Transverse colon (tissue), 4 donors: ENCODE data around the gene KCNH1. TPM values are rescaled to one million over a fixed set of nuclear protein-coding genes. Genes with fewer than 3 reads are reported as not detected.

Experiments
- DNase-seq: peaks from one replicate; pipeline ENCODE4 v3.0.0-alpha.2; 2019
- H3K27ac ChIP-seq, 4 donors: fragments of 200-600 bp; sonication (generic); 2 replicates each; pipeline ENCODE4 v1.5.1; 2016 to 2018; ENCODE audit warnings: inconsistent platforms in 4 of 4
- H3K27me3 ChIP-seq: fragments of 200-600 bp; sonication (generic); 2 replicates; pipeline ENCODE4 v1.5.1; 2017; ENCODE audit warnings: inconsistent platforms
- H3K36me3 ChIP-seq, 4 donors: fragments of 200-600 bp; sonication (generic); 2 replicates each; pipeline ENCODE4 v1.5.1; 2017 to 2019; ENCODE audit warnings: inconsistent platforms in 4 of 4
- H3K4me1 ChIP-seq, 4 donors: fragments of 200-600 bp; sonication (generic); 2 replicates each; pipeline ENCODE4 v1.5.1; 2017 to 2020; ENCODE audit warnings: inconsistent platforms in 4 of 4
- H3K4me3 ChIP-seq, 4 donors: fragments of 200-600 bp; sonication (generic); 1 replicate in 1 of 4; 2 replicates in 3 of 4; pipeline versions ENCODE4 v1.5.1 to v1.6.1; 2017 to 2019; ENCODE audit warnings: inconsistent platforms in 4 of 4
- H3K9me3 ChIP-seq, 2 donors: fragments of 200-600 bp; sonication (generic); 2 replicates each; pipeline ENCODE4 v1.5.1; 2017 to 2019; ENCODE audit warnings: inconsistent platforms in 2 of 2
- EP300 ChIP-seq: sonication (generic); formaldehyde crosslinking; IDR thresholded peaks from one replicate; pipeline ENCODE4 v1.6.1; 2017; ENCODE audit warnings: antibody characterized with exemption, low read depth
- POLR2A ChIP-seq: fragments of 450-650 bp; IDR thresholded peaks from one replicate; pipeline ENCODE4 v1.6.1; 2016; ENCODE audit warnings: antibody characterized with exemption, mild to moderate bottlenecking, moderate library complexity
- POLR2AphosphoS5 ChIP-seq, 3 donors: sonication (generic); formaldehyde crosslinking; IDR thresholded peaks; one replicate each; pipeline ENCODE4 v1.6.1; 2016; ENCODE audit warnings: antibody characterized with exemption in 3 of 3
- WGBS, 2 donors: methylation state at CpG; one replicate each; pipeline ENCODE4 v1.1.5; 2018; ENCODE audit warnings: low coverage in 1 of 2; 5-methylcytosine and 5-hydroxymethylcytosine counted together
- in situ Hi-C, 4 donors: fragments of 200-750 bp; cut with MboI; loops; one replicate each; pipeline versions ENCODE4 v1.15.0 to v1.15.1; 2017; ENCODE audit warnings: low sequenced_read_pairs in 3 of 4, low pct_ligation_motif_present in 1 of 4, low pct_unique_long_range_greater_than_20kb in 1 of 4
- intact Hi-C: fragments of 100-400 bp; cut with DNase I; formaldehyde crosslinking; loops from one replicate; pipeline ENCODE4 v1.15.1; 2023; ENCODE audit warnings: low total_unique reads
- total RNA-seq, 4 donors: library from RNA; depleted of rRNA; stranded (reverse); fragments of >200 nt; gene quantifications; one replicate each; pipeline ENCODE4 v1.1.0, GENCODE V29; 2016
- TF ChIP-seq, protein P1 (sequence below), 5 experiments: fragments of 200-600 bp in 3 of 5; fragments of 450-650 bp in 2 of 5; sonication (generic) in 3 of 5; IDR thresholded peaks; 1 replicate in 2 of 5; 2 replicates in 3 of 5; pipeline ENCODE4 v1.5.1; 2016 to 2017; ENCODE audit warnings: antibody characterized with exemption in 5 of 5, inconsistent platforms in 3 of 5, mild to moderate bottlenecking in 2 of 5, moderate library complexity in 1 of 5

The KCNH1 gene
- total RNA-seq, 4 donors from 2014 or later, result 0.55 to 9.4 (median 2.2) TPM

DNA sequence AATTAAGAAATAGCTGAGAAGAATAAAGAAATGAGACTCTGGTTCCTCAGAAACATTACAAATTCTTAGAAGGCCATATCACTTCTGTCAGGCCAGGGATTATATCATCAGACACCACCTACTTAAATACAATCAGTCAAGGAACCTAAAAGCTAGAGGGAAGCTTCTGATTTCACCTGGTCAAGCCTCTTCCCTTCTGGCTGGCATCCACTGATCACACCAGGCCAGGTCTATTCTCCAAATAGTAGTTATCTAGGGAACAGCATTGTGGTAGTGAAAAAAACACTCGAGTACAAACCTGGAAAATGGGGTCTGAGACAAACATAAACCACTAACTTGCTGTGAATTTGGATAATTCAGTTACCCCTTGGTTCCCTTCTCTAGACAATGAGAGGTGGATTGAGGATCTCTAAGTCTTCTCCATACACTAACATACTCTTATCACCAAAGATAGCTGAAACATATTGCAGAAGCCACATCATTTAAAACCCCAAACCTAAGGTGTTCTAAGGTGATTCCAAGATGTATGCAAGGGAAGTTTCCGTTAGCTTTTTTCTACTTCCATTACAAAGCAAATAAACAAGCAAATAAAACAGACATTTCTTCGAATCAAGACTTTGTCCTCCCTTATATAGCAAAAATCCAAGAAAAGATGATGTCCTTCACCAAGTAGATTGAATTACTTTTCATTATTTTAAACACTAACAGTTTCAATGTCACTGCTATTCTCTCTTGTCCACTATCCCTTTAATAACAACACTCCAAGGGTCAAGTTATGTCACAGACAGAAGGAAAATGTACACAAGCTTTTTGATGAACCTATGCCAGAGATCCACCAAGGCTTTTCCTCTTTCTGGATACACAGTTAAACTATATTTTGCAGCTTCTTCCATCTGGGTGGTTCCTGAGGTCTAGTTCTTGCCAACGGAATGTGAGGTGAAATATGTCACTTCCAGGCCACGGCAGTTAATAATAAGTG, 212.9 kb downstream of the KCNH1 start:
- Histone ChIP-seq H3K4me3 (no peak overlapping the region), H3K36me3 (no peaks in the 10 kb centered on the region), H3K27ac (no peak overlapping the region), H3K27me3 (no peaks in the 10 kb centered on the region), H3K9me3 (no peaks in the 10 kb centered on the region), H3K4me1 (no peaks in the 10 kb centered on the region)
- intact Hi-C loops, result no loop called here
- no peak for DNase-seq
- 52 to 64% methylated on average over 5 of the region's 5 CpGs for WGBS, 2 donors
- TF ChIP-seq POLR2AphosphoS5 (IDR thresholded peaks at IDR 0.05), result no peak
- TF ChIP-seq, protein P1, sequence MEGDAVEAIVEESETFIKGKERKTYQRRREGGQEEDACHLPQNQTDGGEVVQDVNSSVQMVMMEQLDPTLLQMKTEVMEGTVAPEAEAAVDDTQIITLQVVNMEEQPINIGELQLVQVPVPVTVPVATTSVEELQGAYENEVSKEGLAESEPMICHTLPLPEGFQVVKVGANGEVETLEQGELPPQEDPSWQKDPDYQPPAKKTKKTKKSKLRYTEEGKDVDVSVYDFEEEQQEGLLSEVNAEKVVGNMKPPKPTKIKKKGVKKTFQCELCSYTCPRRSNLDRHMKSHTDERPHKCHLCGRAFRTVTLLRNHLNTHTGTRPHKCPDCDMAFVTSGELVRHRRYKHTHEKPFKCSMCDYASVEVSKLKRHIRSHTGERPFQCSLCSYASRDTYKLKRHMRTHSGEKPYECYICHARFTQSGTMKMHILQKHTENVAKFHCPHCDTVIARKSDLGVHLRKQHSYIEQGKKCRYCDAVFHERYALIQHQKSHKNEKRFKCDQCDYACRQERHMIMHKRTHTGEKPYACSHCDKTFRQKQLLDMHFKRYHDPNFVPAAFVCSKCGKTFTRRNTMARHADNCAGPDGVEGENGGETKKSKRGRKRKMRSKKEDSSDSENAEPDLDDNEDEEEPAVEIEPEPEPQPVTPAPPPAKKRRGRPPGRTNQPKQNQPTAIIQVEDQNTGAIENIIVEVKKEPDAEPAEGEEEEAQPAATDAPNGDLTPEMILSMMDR (IDR thresholded peaks at IDR 0.05), result no peak
- in situ Hi-C loops, result no loop called here

DNA sequence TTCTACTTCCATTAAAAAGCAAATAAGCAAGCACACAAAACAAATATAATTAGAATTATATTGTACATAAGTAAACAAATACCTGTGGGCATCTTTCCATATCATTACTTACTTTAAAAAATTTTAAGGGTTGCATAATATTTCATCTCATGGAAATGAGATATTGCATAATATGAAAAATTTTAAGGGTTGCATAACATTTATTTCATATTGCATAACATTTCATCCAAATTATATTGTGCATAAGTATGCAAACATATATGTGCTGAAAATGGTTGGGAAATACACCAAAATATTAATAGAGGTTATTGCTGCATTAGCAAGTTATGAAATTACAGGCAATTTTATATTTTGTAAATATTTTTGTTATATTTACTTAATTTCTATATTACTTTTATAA, 213.7 kb downstream of the KCNH1 start:
- no peak for TF ChIP-seq POLR2AphosphoS5 (IDR thresholded peaks at IDR 0.05)
- TF ChIP-seq EP300, result no peak
- TF ChIP-seq, protein P1 (IDR thresholded peaks at IDR 0.05), result no peak
- TF ChIP-seq POLR2A, result no peak
- H3K27ac ChIP-seq, result no peak overlapping the region
- H3K9me3 ChIP-seq, result no peaks in the 10 kb centered on the region
- intact Hi-C loops (no loop called here), in situ Hi-C loops (no loop called here)
- no peaks in the 10 kb centered on the region for H3K27me3 ChIP-seq
- DNase-seq, result no peak
- no peaks in the 10 kb centered on the region for H3K4me1 ChIP-seq
- H3K4me3 ChIP-seq, result no peak overlapping the region
- no peaks in the 10 kb centered on the region for H3K36me3 ChIP-seq

DNA sequence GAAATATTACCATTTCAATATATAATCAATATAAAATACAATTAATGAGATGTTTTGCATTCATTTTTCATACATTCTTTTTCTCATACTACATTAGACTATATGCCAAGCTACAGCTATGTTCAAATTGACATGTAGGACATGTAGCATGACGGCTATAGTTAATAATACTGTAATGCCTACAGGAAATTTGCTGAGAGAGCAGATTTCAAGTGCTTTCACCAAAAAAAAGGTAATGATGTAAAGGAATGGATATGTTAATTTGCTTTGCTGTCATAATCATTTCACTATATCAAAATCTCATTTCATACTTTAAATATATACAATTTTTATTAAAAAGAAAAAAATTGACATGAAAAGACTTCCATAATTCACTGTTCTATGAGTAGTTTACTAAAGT, 215.1 kb downstream of the KCNH1 start:
- Histone ChIP-seq H3K36me3 (no peaks in the 10 kb centered on the region), H3K9me3 (no peaks in the 10 kb centered on the region), H3K4me1 (no peaks in the 10 kb centered on the region), H3K4me3 (no peak overlapping the region), H3K27me3 (no peaks in the 10 kb centered on the region), H3K27ac (no peak overlapping the region)
- intact Hi-C loops, result no loop called here
- WGBS, 2 donors, result 80 to 90% methylated on average over 1 of the region's 1 CpG
- in situ Hi-C loops, result no loop called here
- TF ChIP-seq POLR2AphosphoS5 (IDR thresholded peaks at IDR 0.05), result no peak
- TF ChIP-seq, protein P1 (IDR thresholded peaks at IDR 0.05), result no peak
- TF ChIP-seq POLR2A, result no peak
- DNase-seq, result no peak

DNA sequence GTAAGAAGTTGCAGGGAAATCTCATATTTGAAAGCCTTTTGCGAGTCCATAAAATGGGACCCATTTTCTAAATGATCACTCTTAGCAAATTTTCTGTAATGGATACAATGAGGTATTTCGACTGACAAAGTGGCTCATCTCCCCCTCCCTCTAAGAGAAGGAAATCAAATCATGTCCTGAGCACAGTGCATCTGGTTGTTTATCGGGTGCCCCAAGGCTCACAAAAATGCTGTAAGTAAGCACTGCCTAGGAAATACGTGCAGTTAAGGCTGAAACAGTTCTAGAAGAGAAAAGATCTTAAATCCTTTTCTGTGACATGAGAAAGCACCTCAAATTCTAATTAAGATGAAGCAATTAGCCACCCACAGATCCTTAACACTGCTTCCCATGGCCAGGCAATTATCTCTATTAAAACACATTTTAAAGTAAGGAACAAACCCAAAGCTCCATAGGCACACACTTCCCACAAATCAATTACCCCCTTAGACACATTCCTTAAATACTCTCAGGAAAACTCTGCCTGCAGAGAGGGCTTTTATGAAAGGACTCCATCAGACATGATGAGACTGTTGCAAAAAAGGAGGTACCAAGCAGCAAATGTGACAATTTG, 216.3 kb downstream of the KCNH1 start:
- no peaks in the 10 kb centered on the region for H3K36me3 ChIP-seq
- 64 to 81% methylated on average over 4 of the region's 4 CpGs for WGBS, 2 donors
- no peak overlapping the region for H3K27ac ChIP-seq
- intact Hi-C loops, result no loop called here
- no peaks in the 10 kb centered on the region for H3K27me3 ChIP-seq
- no peak for DNase-seq
- H3K4me1 ChIP-seq, result no peaks in the 10 kb centered on the region
- TF ChIP-seq EP300, result no peak
- TF ChIP-seq POLR2A, result no peak
- no peak for TF ChIP-seq POLR2AphosphoS5 (IDR thresholded peaks at IDR 0.05)
- TF ChIP-seq, protein P1 (IDR thresholded peaks at IDR 0.05), result no peak
- H3K4me3 ChIP-seq, result no peak overlapping the region
- H3K9me3 ChIP-seq, result no peaks in the 10 kb centered on the region
- in situ Hi-C loops, result no loop called here
